Right lobe of liver (tissue), 6 donors: ENCODE results near the gene FKBP8. TPM values are rescaled to one million over a fixed set of nuclear protein-coding genes. Genes with fewer than 3 reads are reported as not detected.

Experiments
- ATAC-seq, 4 donors: fragments of 200-7000 bp; cut with Tn5 transposase; one replicate each; pipeline ENCODE4 v1.9.1; 2020; ENCODE audit warnings: mild to moderate bottlenecking in 4 of 4, moderate library complexity in 4 of 4
- DNase-seq, 3 donors: peaks; one replicate each; pipeline ENCODE4 v3.0.0-alpha.2; 2020
- H3K27ac ChIP-seq, 3 donors: fragments of 200-600 bp; one replicate each; pipeline ENCODE4 v1.8.0; 2022
- H3K27me3 ChIP-seq, 2 donors: fragments of 200-600 bp; one replicate each; pipeline ENCODE4 v1.8.0; 2022
- H3K36me3 ChIP-seq, 4 donors: fragments of 200-600 bp; sonication (generic) in 1 of 4; one replicate each; pipeline versions ENCODE4 v1.5.1 to v1.8.0; 2017 to 2022; ENCODE audit warnings: control low read depth in 1 of 4
- H3K4me1 ChIP-seq, 4 donors: fragments of 200-600 bp; sonication (generic) in 1 of 4; one replicate each; pipeline versions ENCODE4 v1.5.1 to v1.8.0; 2017 to 2022; ENCODE audit warnings: control low read depth in 1 of 4
- H3K4me3 ChIP-seq, 3 donors: fragments of 200-600 bp; one replicate each; pipeline ENCODE4 v1.8.0; 2022
- H3K9me3 ChIP-seq, 4 donors: fragments of 200-600 bp; sonication (generic) in 1 of 4; one replicate each; pipeline versions ENCODE4 v1.5.1 to v1.8.0; 2017 to 2022; ENCODE audit warnings: control low read depth in 1 of 4
- POLR2A ChIP-seq: fragments of 450-650 bp; IDR thresholded peaks from one replicate; pipeline ENCODE4 v1.6.1; 2017; ENCODE audit warnings: antibody characterized with exemption, mild to moderate bottlenecking
- WGBS: methylation state at CpG from one replicate; pipeline ENCODE4 v1.1.6; 2018; ENCODE audit warnings: low coverage, low lambda C conversion rate; ENCODE audit not compliant: insufficient coverage; ENCODE audit errors: missing lambda C conversion rate; 5-methylcytosine and 5-hydroxymethylcytosine counted together
- intact Hi-C, 2 donors: fragments of 100-400 bp; cut with DNase I; formaldehyde crosslinking; loops; one replicate each; pipeline versions ENCODE4 v1.11.2 to v1.14.1; 2022
- total RNA-seq, 6 experiments: library from RNA; depleted of rRNA in 2 of 6; stranded (reverse); fragments of >200 nt in 2 of 6; fragmentation: NEBNext Ultra II Directional in 3 of 6; extraction: Animal tissue kit (Norgen Biotek cat#: 25700) in 3 of 6; gene quantifications; one replicate each; pipeline versions ENCODE4 v1.1.0 to v1.2.4, GENCODE V29; 2016 to 2023
- TF ChIP-seq, protein P1 (sequence below), 4 donors: fragments of 200-600 bp in 3 of 4; fragments of 450-650 bp in 1 of 4; IDR thresholded peaks; one replicate each; pipeline versions ENCODE4 v1.5.1 to v1.8.0; 2016 to 2022; ENCODE audit warnings: antibody characterized with exemption in 4 of 4, mild to moderate bottlenecking in 2 of 4
- donor health status: DM: no; HTN: yes; CAD: no.
- donor health status: DM: no; HTN: no; CAD: no.
- donor health status: DM: no; HTN: no; CAD: no.
- donor health status: DM: no; HTN: yes; CAD: no.
- donor health status: DM: no; HTN: yes; CAD: no.

Gene FKBP8
- total RNA-seq, 6 experiments from 2014 or later = 92.7 to 179 (median 118) TPM

GRCh38 chr19:18488838-18489626 lies 54.3 kb downstream of the FKBP8 start:
- Histone ChIP-seq H3K4me1 (peaks cover 4 to 42% (median 19%) of the 10 kb centered on the region in 4 donors), H3K4me3 (no peak overlapping the region), H3K27ac (peak overlapping the region; percentile 5 to 75 (median 73)), H3K27me3 (no peaks in the 10 kb centered on the region), H3K9me3 (no peaks in the 10 kb centered on the region), H3K36me3 (no peaks in the 10 kb centered on the region)
- ATAC-seq = peak; percentile 64 to 74 (median 69)
- intact Hi-C loops = no loop called here
- 49% methylated on average over 7 of the region's 22 CpGs for WGBS
- DNase-seq = peak in 2 of 3 donors; percentile 77 to 87
- TF ChIP-seq, protein P1, sequence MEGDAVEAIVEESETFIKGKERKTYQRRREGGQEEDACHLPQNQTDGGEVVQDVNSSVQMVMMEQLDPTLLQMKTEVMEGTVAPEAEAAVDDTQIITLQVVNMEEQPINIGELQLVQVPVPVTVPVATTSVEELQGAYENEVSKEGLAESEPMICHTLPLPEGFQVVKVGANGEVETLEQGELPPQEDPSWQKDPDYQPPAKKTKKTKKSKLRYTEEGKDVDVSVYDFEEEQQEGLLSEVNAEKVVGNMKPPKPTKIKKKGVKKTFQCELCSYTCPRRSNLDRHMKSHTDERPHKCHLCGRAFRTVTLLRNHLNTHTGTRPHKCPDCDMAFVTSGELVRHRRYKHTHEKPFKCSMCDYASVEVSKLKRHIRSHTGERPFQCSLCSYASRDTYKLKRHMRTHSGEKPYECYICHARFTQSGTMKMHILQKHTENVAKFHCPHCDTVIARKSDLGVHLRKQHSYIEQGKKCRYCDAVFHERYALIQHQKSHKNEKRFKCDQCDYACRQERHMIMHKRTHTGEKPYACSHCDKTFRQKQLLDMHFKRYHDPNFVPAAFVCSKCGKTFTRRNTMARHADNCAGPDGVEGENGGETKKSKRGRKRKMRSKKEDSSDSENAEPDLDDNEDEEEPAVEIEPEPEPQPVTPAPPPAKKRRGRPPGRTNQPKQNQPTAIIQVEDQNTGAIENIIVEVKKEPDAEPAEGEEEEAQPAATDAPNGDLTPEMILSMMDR (IDR thresholded peaks at IDR 0.05) = peak; percentile 18 to 44 (median 38)
- no peak for TF ChIP-seq POLR2A

GRCh38 chr19:18488403-18488723 lies 55.0 kb downstream of the FKBP8 start:
- peaks cover 4 to 36% (median 18%) of the 10 kb centered on the region in 4 donors for H3K4me1 ChIP-seq
- no peak for TF ChIP-seq POLR2A
- TF ChIP-seq, protein P1 (IDR thresholded peaks at IDR 0.05) = peak in 2 of 4 donors; percentile 26 to 40
- DNase-seq (no peak), ATAC-seq (peak; percentile 25 to 48 (median 28))
- no peaks in the 10 kb centered on the region for H3K9me3 ChIP-seq
- no peaks in the 10 kb centered on the region for H3K36me3 ChIP-seq
- no peak overlapping the region for H3K4me3 ChIP-seq
- intact Hi-C loops = no loop called here
- H3K27ac ChIP-seq = peak overlapping the region in 2 of 3 donors; percentile 73 to 75
- WGBS = 60% methylated on average over 1 of the region's 6 CpGs
- H3K27me3 ChIP-seq = no peaks in the 10 kb centered on the region

DNA sequence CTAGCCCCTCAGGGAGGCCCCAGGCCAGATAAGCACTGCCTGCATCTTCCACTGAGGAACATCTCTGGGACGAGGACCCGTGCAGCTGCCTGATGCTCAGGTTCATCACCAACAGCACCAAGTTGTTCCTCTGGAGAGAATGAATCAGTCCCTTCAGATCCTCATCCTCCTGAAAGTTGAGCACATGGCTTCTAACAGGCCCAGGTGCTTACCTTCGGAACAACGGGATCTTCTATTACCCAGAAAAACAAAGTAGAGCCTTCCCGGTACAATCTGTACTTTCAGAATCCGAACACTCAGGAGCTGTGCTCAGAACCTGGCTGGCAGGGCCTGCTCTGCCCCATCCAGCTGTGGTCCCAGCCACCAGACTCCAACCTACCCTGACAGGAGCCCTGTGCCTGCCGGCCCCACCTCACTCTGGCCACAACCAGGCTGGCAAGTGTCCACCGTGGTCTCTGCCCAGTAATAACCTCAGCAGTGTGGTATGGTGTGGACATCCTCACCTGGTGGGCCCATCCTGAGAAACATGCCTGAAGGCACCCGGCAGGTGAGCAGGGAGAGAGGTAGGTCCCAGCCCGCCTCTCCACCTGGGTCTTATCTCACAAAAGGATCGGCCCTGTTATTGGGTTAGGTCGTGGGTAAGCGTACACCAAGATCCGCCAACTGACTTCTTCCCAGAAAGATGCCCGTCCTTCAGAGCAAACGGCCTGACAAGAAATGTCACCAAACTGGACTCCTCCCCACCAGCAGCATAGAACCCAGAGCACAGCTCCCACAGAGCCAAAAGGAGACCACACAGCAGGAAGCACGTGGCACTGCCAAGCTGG lies 55.6 kb downstream of the FKBP8 start:
- no peaks in the 10 kb centered on the region for H3K27me3 ChIP-seq
- TF ChIP-seq, protein P1 (IDR thresholded peaks at IDR 0.05) = peak in 1 of 4 donors; percentile 21
- TF ChIP-seq POLR2A = no peak
- no peak for DNase-seq
- H3K27ac ChIP-seq = peak overlapping the region in 2 of 3 donors; percentile 73 to 75
- H3K4me1 ChIP-seq = peaks cover 4 to 30% (median 18%) of the 10 kb centered on the region in 4 donors
- H3K4me3 ChIP-seq = no peak overlapping the region
- no peak for ATAC-seq
- no peaks in the 10 kb centered on the region for H3K9me3 ChIP-seq
- 78% methylated on average over 8 of the region's 17 CpGs for WGBS
- H3K36me3 ChIP-seq = no peaks in the 10 kb centered on the region
- intact Hi-C loops = no loop called here

GRCh38 chr19:18486746-18487145 lies 56.6 kb downstream of the FKBP8 start:
- no peaks in the 10 kb centered on the region for H3K9me3 ChIP-seq
- H3K27ac ChIP-seq = no peak overlapping the region
- no peaks in the 10 kb centered on the region for H3K36me3 ChIP-seq
- intact Hi-C loops = no loop called here
- ATAC-seq = no peak
- TF ChIP-seq POLR2A = no peak
- TF ChIP-seq, protein P1 (IDR thresholded peaks at IDR 0.05) = no peak
- WGBS = no CpG with 5 or more reads among the region's 8 CpGs
- no peaks in the 10 kb centered on the region for H3K27me3 ChIP-seq
- no peak overlapping the region for H3K4me3 ChIP-seq
- H3K4me1 ChIP-seq = peaks cover 4 to 30% (median 18%) of the 10 kb centered on the region in 4 donors
- DNase-seq = no peak
